Ramos (cell line): ENCODE data around the gene TMEM134.
"Not testable (repeated sequence)": the region's sequence is repeated elsewhere in the genome, so short reads cannot be mapped to it uniquely, and the experiment has no call there.

Experiments
- in situ Hi-C: fragments of 300-500 bp; cut with MboI; formaldehyde crosslinking; loops from one replicate; pipeline ENCODE4 v1.14.3; 2022; ENCODE audit warnings: low sequenced_read_pairs; ENCODE audit not compliant: unreplicated experiment

Gene TMEM134

GRCh38 chr11:67486481-67487195 lies 17.6 kb upstream of the TMEM134 start:
- in situ Hi-C loops = loop anchor here (10.0 kb wide), 1 partner anchor 202 kb away; the partner anchor contains the start of gene ANKRD13D

- in situ Hi-C loops = loop anchor here (10.0 kb wide), 1 partner anchor 201 kb away; the partner anchor contains the start of gene ANKRD13D
Measured at GRCh38 chr11:67485873-67486361, 16.9 kb upstream of the TMEM134 start.

- in situ Hi-C loops = loop anchor here (10.0 kb wide), 1 partner anchor 200 kb away; the partner anchor contains the start of gene ANKRD13D
Measured at GRCh38 chr11:67484847-67485311, 15.8 kb upstream of the TMEM134 start.

GRCh38 chr11:67483831-67484665 lies 15.0 kb upstream of the TMEM134 start:
- in situ Hi-C loops = loop anchor here (10.0 kb wide), 1 partner anchor 199 kb away; the partner anchor contains the start of gene ANKRD13D

- in situ Hi-C loops = loop anchor here (10.0 kb wide), 1 partner anchor 198 kb away; the partner anchor contains the start of gene ANKRD13D
Measured at GRCh38 chr11:67482827-67483798, 14.1 kb upstream of the TMEM134 start, which contains the start of gene AIP. Gene AIP (plus strand): TSS chr11:67483026. CDS start chr11:67483159, 133 bp downstream.

GRCh38 chr11:67482275-67482826 lies 13.3 kb upstream of the TMEM134 start:
- in situ Hi-C loops = loop anchor here (10.0 kb wide), 1 partner anchor 198 kb away; the partner anchor contains the start of gene ANKRD13D

GRCh38 chr11:67477344-67478050 lies 8.4 kb upstream of the TMEM134 start:
- in situ Hi-C loops = not testable (repeated sequence)

GRCh38 chr11:67476692-67477091 lies 7.6 kb upstream of the TMEM134 start:
- in situ Hi-C loops = not testable (repeated sequence)

GRCh38 chr11:67472882-67473281 lies 3.8 kb upstream of the TMEM134 start:
- in situ Hi-C loops = no loop called here

GRCh38 chr11:67470337-67471002 lies 1.4 kb upstream of the TMEM134 start:
- in situ Hi-C loops = no loop called here

- in situ Hi-C loops = loop anchor here (10.0 kb wide), 1 partner anchor 65 kb away; the partner anchor contains the start of genes PPP1CA and TBC1D10C
Measured at GRCh38 chr11:67469508-67469811, 409 bp upstream of the TMEM134 start.

- in situ Hi-C loops = loop anchor here (10.0 kb wide), 1 partner anchor 64 kb away; the partner anchor contains the start of genes PPP1CA and TBC1D10C
Measured at GRCh38 chr11:67468456-67468758, 644 bp downstream of the TMEM134 start.

- in situ Hi-C loops = loop anchor here (10.0 kb wide), 1 partner anchor 63 kb away; the partner anchor contains the start of genes PPP1CA and TBC1D10C
Measured at GRCh38 chr11:67468056-67468455, 995 bp downstream of the TMEM134 start.

GRCh38 chr11:67466962-67467771 lies 1.9 kb downstream of the TMEM134 start:
- in situ Hi-C loops = loop anchor here (10.0 kb wide), 1 partner anchor 62 kb away; the partner anchor contains the start of genes PPP1CA and TBC1D10C

GRCh38 chr11:67466367-67466766 lies 2.7 kb downstream of the TMEM134 start:
- in situ Hi-C loops = loop anchor here (10.0 kb wide), 1 partner anchor 62 kb away; the partner anchor contains the start of genes PPP1CA and TBC1D10C

- in situ Hi-C loops = loop anchor here (10.0 kb wide), 1 partner anchor 61 kb away; the partner anchor contains the start of genes PPP1CA and TBC1D10C
Measured at GRCh38 chr11:67465530-67465929, 3.5 kb downstream of the TMEM134 start.

- in situ Hi-C loops = loop anchor here (10.0 kb wide), 1 partner anchor 60 kb away; the partner anchor contains the start of genes PPP1CA and TBC1D10C
Measured at GRCh38 chr11:67465189-67465510, 3.9 kb downstream of the TMEM134 start.
